Endometrium (tissue), 2 donors: ENCODE data around the gene TMEM184B.
"Not testable (repeated sequence)": the region's sequence is repeated elsewhere in the genome, so short reads cannot be mapped to it uniquely, and the experiment has no call there.

Source experiments
- FAIRE-seq: peaks from 2 replicates; lab custom pipeline; 2012; peaks lifted over from hg19 to GRCh38; lab: Jason Lieb, UNC
- donor health status: control.
- donor health status: control.

TMEM184B gene

GRCh38 chr22:38177926-38178604 is 94.7 kb downstream of the TMEM184B start:
- no peak for FAIRE-seq

- not testable (repeated sequence) for FAIRE-seq
Measured at GRCh38 chr22:38177571-38177925, 95.3 kb downstream of the TMEM184B start.

- FAIRE-seq = no peak
Measured at GRCh38 chr22:38177044-38177443, 95.8 kb downstream of the TMEM184B start.

- no peak for FAIRE-seq
Measured at GRCh38 chr22:38176170-38176741, 96.6 kb downstream of the TMEM184B start.

- FAIRE-seq = no peak
Measured at GRCh38 chr22:38175206-38176118, 97.3 kb downstream of the TMEM184B start.

- no peak for FAIRE-seq
Measured at GRCh38 chr22:38174626-38175025, 98.2 kb downstream of the TMEM184B start.

GRCh38 chr22:38173641-38173906 is 99.2 kb downstream of the TMEM184B start:
- FAIRE-seq = no peak

GRCh38 chr22:38172832-38173640 is 99.8 kb downstream of the TMEM184B start:
- FAIRE-seq = no peak

- FAIRE-seq = no peak
Measured at GRCh38 chr22:38171927-38172831, 100.6 kb downstream of the TMEM184B start.

GRCh38 chr22:38170469-38170868 is 102.3 kb downstream of the TMEM184B start:
- no peak for FAIRE-seq
